NT2/D1 (cell line): ENCODE data around the gene GRK5.

Experiments
- SUZ12 ChIP-seq: IDR thresholded peaks from 2 replicates; pipeline ENCODE4 v1.6.1; 2011; ENCODE audit not compliant: insufficient read length, insufficient read depth; ENCODE audit errors: extremely low read depth
- YY1 ChIP-seq: IDR thresholded peaks from 2 replicates; pipeline ENCODE4 v1.6.1; 2011; ENCODE audit not compliant: insufficient read length, insufficient read depth

DNA sequence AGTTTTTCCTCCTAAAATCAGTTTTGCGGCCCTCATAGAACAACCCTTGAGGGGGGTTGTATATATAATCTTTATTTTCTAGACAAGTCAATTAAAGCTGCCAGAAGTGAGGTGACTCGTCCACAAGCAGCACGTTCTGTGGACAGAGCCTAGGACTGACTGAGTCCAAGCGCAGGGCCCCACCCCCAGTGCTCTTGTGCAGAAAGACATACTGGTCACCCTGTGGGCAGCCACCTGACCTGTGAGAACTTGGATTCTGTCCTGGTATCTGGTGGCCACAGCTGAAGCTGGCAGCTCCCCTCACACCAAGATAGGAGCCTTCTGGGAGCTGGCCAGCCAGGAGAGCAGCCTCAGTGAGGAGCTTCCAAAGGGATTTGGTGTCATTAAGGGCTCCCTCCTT is 89.3 kb downstream of the GRK5 start:
- TF ChIP-seq SUZ12 (no peak), YY1 (no peak)
